ENCODE measurements around the gene ALOX5AP.

- TF ChIP-seq CTCF (conservative IDR thresholded peaks at IDR 0.05 in 1 of 2, IDR thresholded peaks at IDR 0.05 in 1 of 2; ENCODE audit: low read depth in 1 of 2, low read length in 2 of 2) (no peak), EZH2 (IDR thresholded peaks at IDR 0.05; ENCODE audit: low read length, missing control alignments) (no peak)
Measured at GRCh38 chr13:30791354-30792001, 56.1 kb downstream of the ALOX5AP start.

Data from fibroblast of lung (primary cell).